DMS 273 (cell line): Measurements from ENCODE around the gene TMEM219.

Source experiments
- DNase-seq: peaks from one replicate; lab custom pipeline; 2025; ENCODE audit not compliant: unreplicated experiment; lab: John Stamatoyannopoulos, UW

Gene TMEM219

DNA sequence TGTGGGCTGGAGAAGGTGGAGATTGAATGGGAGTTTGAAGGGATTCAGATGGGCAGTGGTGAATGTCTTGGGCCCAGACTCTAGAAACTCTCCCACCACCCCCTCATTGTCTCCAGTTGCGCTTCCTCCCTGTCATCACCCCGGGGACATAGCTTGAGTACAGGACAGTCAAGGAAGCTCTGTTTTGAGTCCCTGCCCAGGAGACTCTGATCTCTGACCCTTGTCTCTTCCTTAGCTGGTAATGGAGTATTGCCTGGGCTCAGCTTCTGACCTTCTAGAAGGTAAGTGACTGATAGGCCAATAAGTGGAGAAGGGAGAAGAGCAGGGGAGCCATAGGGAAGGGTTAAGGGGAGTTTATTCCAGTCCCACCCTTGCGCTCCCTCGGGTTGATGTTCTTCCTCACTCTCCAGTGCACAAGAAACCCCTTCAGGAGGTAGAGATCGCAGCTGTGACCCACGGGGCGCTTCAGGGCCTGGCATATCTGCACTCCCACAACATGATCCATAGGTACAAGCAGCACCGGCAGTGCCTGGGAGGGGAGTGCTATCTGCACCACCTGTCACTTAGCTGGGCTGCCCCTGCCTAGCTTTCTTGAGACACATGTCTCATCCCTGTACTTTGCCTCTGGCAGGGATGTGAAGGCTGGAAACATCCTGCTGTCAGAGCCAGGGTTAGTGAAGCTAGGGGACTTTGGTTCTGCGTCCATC is 16.8 kb downstream of the TMEM219 start:
- DNase-seq, result no peak

DNA sequence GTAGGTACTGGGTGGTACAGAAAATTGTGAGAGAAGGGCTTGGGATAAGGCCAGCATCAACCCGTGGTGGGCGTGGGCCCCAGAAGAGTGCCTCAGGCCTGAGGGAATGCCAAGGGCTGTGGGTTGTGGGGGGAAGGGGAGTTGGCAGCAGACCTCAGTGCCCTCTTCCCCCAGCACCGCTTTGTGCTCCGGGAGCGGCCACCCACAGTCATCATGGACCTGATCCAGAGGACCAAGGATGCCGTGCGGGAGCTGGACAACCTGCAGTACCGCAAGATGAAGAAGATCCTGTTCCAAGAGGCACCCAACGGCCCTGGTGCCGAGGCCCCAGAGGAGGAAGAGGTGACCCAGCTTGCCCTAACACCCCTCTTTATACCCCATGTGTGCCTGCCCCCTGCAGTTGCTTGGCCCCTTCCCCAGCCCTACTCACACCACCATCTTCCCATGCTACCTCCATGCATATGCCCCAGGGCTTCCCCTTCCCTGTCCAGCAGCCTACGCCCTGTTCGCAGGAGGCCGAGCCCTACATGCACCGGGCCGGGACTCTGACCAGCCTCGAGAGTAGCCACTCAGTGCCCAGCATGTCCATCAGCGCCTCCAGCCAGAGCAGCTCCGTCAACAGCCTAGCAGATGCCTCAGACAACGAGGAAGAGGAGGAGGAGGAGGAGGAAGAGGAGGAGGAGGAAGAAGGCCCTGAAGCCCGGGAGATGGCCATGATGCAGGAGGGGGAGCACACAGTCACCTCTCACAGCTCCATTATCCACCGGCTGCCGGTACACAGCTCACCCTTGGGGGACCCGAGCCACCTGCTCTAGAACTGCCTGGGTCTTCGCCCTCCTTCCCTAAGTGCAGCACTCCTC is 20.9 kb downstream of the TMEM219 start:
- DNase-seq, result no peak

DNA sequence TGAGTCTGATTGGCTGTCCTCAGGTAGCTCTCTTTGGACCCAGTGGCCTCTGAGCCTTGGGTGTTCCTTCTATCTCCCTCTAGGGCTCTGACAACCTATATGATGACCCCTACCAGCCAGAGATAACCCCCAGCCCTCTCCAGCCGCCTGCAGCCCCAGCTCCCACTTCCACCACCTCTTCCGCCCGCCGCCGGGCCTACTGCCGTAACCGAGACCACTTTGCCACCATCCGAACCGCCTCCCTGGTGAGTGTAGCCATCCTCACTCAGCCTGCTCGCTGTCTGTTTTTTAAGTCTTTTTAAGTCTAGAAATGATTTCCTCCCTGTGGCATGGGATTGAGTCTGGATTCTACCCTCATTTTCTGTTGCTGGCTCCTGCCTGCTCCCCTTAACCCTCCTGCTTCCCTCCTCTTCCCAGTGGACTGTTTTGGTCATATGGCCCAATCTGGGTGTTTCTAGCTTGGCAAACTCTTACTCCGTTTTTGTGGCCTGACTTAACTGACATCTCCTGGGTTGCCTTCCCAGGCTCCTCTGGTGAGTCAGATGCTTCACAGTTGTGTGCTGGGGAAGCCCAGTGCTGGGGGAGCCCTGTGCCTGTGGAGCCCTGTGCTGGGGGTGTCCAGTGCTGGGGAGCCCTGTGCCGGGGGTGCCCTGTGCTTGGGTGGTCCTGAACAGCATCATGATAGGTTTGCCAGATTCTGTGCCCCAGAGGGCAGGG is 21.7 kb downstream of the TMEM219 start:
- DNase-seq, result no peak

DNA sequence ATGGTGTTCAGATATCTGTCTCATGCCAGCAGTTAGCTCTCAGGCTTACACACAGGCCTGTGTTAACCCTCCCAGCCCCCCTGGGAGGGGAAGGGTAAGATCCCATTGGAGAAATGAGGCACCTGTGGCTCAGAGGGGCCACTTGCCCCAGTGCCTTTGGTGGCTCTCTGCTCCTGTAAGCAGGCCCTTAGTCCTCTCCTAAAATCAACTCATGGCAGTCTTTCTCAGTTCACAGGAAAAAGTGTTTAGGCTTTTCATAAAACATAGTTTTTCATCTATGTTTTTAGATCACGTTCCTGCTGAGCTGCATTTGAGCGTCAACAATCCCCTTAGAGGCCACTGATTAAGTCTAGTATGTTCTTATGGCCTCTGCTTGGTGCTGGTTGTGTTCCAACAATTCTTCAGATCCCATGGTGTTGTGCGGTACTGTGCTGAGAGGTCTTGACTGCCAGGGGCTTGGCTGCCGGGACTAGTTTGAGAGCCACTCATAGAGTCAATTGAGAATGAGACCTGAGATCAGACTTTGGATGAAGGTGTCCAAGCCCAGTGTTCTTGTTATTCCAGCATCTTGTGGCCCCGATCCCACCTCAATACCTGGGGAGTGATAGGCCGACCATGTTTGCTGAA is 22.4 kb downstream of the TMEM219 start:
- no peak for DNase-seq

DNA sequence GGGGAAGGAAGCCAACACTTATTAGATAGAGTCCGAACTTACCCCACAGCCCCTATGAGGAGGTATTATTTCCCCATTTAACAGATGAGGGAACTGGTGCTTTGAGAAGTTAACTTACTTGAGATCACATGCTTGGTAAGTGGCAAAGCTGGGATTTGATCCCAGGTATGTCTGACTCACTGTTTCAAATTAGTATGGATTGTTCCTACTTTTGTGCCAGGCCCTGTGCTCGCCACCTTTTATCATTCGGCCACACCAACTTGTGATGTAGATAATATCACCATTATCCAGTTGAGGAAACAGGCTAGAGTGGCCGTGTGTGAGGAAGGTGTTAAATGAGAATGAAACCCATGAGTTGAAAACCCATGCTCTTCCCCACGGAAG is 22.9 kb downstream of the TMEM219 start:
- no peak for DNase-seq

DNA sequence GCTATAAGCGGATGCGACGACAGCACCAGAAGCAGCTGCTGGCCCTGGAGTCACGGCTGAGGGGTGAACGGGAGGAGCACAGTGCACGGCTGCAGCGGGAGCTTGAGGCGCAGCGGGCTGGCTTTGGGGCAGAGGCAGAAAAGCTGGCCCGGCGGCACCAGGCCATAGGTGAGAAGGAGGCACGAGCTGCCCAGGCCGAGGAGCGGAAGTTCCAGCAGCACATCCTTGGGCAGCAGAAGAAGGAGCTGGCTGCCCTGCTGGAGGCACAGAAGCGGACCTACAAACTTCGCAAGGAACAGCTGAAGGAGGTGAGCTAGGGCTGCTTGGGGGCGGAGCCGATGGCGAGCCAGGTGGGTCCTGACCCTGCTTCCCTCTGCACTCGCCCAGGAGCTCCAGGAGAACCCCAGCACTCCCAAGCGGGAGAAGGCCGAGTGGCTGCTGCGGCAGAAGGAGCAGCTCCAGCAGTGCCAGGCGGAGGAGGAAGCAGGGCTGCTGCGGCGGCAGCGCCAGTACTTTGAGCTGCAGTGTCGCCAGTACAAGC is 23.5 kb downstream of the TMEM219 start:
- DNase-seq, result no peak

DNA sequence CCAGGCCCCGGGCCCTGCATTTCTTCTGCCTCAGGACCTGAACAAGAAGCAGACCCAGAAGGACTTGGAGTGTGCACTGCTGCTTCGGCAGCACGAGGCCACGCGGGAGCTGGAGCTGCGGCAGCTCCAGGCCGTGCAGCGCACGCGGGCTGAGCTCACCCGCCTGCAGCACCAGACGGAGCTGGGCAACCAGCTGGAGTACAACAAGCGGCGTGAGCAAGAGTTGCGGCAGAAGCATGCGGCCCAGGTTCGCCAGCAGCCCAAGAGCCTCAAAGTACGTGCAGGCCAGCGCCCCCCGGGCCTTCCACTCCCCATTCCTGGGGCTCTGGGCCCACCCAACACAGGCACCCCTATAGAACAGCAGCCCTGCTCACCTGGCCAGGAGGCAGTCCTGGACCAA is 24.4 kb downstream of the TMEM219 start:
- DNase-seq, result no peak

DNA sequence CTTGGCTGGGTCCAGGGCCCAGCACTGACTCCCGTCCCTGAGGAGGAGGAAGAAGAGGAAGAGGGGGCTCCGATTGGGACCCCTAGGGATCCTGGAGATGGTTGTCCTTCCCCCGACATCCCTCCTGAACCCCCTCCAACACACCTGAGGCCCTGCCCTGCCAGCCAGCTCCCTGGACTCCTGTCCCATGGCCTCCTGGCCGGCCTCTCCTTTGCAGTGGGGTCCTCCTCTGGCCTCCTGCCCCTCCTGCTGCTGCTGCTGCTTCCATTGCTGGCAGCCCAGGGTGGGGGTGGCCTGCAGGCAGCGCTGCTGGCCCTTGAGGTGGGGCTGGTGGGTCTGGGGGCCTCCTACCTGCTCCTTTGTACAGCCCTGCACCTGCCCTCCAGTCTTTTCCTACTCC is 25.1 kb downstream of the TMEM219 start:
- no peak for DNase-seq

DNA sequence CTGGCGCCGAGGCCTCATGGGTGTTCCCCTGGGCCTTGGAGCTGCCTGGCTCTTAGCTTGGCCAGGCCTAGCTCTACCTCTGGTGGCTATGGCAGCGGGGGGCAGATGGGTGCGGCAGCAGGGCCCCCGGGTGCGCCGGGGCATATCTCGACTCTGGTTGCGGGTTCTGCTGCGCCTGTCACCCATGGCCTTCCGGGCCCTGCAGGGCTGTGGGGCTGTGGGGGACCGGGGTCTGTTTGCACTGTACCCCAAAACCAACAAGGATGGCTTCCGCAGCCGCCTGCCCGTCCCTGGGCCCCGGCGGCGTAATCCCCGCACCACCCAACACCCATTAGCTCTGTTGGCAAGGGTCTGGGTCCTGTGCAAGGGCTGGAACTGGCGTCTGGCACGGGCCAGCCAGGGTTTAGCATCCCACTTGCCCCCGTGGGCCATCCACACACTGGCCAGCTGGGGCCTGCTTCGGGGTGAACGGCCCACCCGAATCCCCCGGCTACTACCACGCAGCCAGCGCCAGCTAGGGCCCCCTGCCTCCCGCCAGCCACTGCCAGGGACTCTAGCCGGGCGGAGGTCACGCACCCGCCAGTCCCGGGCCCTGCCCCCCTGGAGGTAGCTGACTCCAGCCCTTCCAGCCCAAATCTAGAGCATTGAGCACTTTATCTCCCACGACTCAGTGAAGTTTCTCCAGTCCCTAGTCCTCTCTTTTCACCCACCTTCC is 25.6 kb downstream of the TMEM219 start:
- DNase-seq, result no peak

DNA sequence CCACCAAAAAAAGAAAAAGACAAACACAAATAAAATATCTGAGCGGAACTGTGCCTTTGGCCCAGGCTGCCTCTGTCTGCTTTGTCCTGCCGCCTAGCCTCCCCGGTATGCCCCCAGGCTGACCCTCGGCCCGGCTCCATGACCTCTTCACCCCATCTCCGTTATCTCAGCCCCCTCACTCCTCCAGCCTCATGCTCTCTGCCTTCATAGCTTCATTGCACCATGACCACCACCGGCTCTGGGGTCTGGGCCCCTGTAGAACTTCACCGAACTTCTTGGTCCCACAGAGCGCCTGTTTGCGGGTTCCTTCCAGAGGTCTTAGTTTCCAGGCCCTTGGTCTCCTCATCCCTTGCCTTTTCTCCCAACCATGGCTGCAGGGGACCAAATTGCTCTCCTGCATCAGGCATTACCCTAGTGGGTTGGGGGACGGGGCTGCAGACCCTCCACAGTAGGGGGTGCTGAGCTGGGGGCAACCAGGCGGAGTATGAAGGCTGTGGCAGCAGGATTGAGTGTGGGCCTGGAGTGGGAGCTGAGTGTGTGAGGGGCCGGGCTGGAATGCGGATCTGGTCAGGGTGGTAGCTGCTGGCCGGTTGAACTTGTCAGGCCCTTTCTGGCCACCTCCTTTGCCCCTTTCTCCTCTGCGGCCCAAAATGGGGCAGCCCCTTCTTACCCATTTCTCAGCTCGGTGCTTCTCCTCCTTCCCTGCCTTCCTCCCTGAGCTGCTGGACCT is 26.6 kb downstream of the TMEM219 start:
- no peak for DNase-seq

DNA sequence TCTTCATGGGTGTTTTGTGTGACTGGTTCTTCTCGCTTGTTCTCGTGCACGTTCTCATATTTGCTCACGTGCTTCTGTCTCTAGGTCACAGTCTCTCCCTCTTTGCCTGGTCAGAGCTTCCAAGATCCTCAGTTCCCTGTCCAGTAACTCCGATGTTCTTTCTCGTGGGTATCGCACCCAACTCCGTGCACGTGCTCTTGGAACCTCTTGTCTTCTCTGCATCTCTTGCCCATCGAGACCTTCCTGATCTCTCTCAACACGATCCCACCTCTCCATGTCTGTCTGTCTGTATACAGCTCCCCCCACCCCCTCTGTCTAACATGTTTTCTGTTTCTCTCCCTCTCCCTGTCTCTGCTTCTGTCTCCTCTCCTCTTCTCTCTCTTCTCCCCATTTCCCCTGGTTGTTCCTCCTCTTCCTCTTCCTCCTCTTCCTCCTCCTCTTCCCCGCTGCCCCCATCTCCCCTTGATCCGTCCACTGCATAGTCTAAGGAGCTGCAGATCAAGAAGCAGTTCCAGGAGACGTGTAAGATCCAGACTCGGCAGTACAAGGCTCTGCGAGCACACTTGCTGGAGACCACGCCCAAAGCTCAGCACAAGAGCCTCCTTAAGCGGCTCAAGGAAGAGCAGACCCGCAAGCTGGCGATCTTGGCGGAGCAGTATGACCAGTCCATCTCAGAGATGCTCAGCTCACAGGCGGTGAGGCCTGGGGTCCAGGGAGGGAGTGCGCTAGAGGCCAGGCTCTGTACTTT is 27.4 kb downstream of the TMEM219 start:
- DNase-seq, result no peak

DNA sequence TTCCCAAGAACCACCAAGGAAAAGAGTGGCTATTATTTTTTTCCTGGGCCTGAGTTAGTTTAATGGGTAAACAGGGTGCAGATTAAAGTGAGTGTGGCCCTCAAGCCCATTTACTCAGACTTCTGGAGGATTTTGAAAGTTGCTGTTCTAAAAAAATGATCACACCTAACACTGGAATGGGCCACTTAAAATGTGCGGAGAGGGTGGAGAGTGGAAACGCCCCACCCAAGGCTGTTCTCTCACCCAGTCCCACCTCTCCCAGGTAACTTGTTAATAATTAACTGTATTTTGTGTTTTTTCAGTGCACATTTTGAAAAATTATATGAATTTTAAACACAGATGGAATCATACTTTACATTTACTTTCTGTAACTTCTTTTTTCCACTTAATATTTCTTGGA is 28.2 kb downstream of the TMEM219 start:
- no peak for DNase-seq

DNA sequence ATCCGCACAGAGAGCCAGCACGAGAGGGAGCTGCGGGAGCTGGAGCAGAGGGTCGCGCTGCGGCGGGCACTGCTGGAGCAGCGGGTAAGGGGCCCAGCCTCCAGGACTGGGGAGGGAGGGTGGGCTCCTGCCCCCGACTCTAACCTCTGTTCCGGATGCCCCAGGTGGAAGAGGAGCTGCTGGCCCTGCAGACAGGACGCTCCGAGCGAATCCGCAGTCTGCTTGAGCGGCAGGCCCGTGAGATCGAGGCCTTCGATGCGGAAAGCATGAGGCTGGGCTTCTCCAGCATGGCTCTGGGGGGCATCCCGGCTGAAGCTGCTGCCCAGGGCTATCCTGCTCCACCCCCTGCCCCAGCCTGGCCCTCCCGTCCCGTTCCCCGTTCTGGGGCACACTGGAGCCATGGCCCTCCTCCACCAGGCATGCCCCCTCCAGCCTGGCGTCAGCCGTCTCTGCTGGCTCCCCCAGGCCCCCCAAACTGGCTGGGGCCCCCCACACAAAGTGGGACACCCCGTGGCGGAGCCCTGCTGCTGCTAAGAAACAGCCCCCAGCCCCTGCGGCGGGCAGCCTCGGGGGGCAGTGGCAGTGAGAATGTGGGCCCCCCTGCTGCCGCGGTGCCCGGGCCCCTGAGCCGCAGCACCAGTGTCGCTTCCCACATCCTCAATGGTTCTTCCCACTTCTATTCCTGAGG is 29.1 kb downstream of the TMEM219 start:
- DNase-seq, result no peak

DNA sequence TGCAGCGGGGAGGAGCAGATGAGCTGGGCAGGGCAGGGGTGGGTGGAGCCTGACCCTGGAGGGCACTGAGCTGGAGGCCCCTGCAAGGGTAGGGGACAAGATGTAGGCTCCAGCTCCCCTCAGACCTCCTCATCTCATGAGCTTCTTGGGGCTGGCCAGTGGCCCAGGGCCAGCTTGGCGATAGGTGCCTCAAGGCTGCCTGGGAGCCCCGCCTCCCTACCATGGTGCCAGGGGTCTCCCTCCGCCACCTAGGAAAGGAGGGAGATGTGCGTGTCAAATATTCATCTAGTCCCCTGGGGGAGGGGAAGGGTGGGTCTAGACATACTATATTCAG is 29.7 kb downstream of the TMEM219 start:
- DNase-seq, result no peak

DNA sequence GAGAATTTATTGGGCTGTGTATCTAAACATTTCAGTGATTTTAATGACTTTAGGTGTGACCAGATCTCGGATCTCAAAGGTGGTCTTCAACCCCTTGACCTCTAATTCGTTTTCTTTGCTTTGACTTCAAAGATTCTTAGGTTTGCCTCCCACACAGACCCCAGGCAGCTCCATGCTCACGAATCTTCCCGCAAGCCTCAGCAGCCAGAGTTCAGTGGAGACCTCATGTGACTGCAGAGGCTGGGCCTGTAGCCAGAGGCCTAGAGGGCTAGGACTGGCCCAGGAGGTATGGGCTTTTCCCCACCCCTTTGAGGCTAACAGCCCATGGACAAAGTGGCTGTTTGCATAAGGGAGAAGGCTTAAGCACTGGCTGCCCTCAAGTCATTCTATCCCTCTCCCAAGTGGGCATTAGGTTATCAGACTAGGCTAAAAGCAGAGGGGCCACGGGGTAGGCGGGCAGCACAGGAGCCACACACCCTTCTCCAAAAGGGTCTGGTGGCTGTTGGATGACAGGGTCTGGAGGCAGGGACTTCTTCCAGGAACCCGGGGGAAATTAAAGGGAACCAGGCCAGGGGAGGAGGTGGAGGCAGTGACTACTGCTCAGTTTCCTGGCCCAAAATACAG is 30.6 kb downstream of the TMEM219 start:
- DNase-seq, result no peak

DNA sequence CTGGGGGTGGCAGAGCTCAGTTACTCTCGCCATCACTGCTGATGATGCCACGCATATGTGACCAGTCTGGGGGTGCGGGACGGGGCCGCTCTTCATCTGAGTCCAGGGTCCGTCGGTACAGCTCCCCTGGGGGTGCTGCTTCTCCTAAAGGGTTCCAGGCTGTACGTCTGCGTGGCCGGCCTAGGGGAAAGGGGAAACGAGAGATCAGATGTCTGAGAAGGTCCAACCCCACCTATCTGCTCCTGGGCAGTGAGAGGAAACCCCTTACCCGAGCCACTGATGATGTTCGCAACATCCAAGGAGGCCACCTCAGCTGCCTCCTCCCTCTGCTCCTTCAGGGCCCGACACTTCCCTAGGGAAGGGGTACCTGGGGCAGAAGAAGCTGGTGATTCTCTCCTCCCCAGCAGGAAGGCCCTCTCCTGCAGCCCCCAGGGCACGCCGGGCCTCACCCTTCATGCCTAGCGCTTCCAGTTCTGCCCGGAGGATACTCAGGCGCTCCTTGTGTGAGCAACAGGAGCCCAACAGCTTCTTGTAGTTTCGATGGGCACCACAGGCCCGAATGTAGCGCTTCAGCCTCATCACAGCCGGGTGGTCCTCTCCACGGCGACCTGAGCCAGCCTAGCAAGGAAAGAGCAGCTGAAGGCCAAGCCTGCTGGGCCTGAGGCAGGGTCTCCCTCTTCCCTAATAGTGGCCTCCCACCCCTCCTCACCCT is 31.5 kb downstream of the TMEM219 start:
- DNase-seq, result no peak

DNA sequence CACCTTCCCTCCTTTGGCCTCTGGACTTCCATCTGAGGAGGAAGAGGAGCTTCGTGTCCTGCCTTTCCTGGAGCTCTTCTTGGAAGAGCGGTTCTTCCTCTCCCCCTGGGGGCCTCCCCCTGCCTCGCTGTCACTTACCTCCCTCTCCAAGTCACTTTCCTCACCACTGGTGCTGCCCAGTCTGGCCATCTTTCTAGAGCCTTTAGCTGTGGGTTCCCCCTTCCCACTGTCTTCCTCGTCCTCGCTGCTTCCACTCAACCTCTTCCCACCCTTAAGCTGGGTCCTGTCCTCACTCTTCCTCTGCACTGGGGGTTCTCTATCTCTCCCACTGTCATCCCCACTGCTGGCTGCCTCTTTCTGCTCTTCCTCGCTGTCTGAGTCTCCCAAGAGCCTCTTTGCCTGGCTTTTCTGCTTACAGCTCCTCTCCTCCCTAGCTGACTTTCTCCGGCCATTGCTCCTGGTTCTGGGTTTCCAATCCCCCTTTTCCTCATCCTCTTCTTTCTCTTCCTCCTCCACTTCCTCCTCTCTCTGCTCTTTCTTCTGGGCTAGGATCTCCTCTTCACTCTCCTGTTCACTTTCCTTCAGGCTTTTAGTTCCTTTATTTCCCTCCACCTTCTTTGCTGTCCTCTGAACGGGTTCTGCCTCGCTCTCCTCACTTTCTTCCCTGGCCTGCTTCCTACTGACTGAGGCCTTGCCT is 32.2 kb downstream of the TMEM219 start:
- DNase-seq, result no peak
